ENCODE results near the gene DLG1. TPM values are rescaled to one million over a fixed set of nuclear protein-coding genes. Genes with fewer than 3 reads are reported as not detected.

DLG1 gene
- total and polyA plus RNA-seq, 12 donors: 20.7 to 97.4 (median 54.0) TPM

DNA sequence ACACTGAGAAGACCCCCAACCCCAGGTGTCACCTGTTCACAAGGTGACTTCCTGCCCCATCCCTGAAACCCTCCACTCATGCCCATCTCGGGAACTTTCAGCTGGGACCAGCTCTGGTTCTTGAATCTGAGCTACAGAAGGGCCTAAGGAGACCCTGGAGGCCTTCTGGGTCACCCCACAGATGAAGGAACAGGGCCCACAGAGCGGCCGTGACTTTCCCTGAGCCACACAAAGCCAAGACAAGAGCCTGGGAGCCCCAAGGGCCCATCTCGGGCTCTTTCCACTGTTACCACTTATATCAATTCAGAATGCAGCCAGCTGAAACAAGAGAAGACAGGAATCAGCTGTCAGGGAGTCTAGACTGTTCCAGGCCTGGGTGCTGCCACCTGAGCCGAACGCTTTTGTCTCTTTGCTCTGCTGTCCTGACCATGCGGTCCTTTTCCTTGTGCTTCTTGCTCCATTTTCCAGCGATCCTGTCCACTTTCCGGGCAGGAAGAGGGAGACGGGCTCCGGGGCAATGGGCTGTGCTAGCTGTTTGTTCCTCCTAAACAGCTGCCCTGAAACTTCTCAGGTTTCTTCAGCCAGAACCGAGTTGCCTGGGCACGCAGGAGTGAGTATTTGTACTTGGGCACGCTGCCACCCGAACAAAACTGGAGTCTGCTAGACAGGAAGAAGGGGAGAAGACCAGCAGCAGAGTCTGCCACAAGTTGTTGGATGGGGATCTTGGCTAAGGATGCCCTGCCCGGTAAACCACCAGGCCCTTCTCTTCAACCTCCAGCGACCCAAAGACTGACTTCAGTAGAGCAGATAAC is 301.8 kb downstream of the DLG1 start:
- Histone ChIP-seq H3K4me1 (no peaks in the 10 kb centered on the region), H3K36me3 (no peaks in the 10 kb centered on the region), H3K27ac (no peak overlapping the region), H3K9me3 (peaks cover 0 to 10% (median 0%) of the 10 kb centered on the region in 11 donors), H3K27me3 (no peaks in the 10 kb centered on the region), H3K4me3 (no peak overlapping the region)
- intact Hi-C loops (cut with DNase I): no loop called here
- ATAC-seq (no peak), DNase-seq (no peak)
- 81 to 82% methylated on average over 17 of the region's 17 CpGs for WGBS, 2 donors
- TF ChIP-seq, protein P1, sequence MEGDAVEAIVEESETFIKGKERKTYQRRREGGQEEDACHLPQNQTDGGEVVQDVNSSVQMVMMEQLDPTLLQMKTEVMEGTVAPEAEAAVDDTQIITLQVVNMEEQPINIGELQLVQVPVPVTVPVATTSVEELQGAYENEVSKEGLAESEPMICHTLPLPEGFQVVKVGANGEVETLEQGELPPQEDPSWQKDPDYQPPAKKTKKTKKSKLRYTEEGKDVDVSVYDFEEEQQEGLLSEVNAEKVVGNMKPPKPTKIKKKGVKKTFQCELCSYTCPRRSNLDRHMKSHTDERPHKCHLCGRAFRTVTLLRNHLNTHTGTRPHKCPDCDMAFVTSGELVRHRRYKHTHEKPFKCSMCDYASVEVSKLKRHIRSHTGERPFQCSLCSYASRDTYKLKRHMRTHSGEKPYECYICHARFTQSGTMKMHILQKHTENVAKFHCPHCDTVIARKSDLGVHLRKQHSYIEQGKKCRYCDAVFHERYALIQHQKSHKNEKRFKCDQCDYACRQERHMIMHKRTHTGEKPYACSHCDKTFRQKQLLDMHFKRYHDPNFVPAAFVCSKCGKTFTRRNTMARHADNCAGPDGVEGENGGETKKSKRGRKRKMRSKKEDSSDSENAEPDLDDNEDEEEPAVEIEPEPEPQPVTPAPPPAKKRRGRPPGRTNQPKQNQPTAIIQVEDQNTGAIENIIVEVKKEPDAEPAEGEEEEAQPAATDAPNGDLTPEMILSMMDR (IDR thresholded peaks at IDR 0.05): no peak

DNA sequence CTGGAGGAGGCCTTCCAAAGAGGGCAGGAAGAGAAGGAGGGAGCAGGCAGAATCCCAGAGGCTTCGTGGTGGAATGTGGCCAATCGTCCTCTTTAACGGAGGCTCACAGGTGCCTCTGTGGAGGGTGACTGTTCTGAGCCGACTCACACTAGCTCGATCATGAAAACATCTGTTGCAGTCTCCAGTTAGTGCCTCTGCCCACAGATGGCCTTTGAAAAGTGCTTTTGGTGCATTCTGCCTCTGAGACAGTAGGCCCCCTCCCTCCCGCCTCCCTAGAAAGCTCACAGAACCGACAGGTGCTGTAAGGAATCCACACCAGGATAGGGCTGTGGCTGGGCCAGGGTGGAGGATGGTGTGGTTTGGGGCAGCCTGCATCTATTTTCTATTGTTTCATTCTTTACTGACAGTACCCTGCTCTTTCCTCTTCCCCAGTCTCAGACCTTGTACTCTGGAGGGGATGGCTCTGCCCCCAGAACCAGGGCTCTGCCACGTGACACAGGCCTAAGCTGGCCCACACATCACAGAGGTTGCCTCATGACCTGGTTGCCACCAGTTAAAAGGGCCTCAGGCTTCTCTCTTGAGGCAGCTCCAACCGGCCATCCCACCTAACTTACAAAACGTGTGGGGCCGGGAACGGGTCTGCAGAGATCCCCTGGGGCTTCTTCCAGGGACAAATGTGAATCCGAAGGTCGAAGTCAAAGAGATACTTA is 302.6 kb downstream of the DLG1 start:
- DNase-seq: no peak
- no peaks in the 10 kb centered on the region for H3K36me3 ChIP-seq
- 77 to 83% methylated on average over 14 of the region's 14 CpGs for WGBS, 2 donors
- H3K4me3 ChIP-seq: no peak overlapping the region
- peaks cover 0 to 10% (median 0%) of the 10 kb centered on the region in 11 donors for H3K9me3 ChIP-seq
- intact Hi-C loops (cut with DNase I): no loop called here
- TF ChIP-seq, protein P1 (IDR thresholded peaks at IDR 0.05): no peak
- H3K27me3 ChIP-seq: no peaks in the 10 kb centered on the region
- no peak for ATAC-seq
- H3K27ac ChIP-seq: no peak overlapping the region
- no peaks in the 10 kb centered on the region for H3K4me1 ChIP-seq

GRCh38 chr3:196995027-196995426 is 303.4 kb downstream of the DLG1 start:
- no peaks in the 10 kb centered on the region for H3K36me3 ChIP-seq
- intact Hi-C loops (cut with DNase I): no loop called here
- DNase-seq: no peak
- H3K4me1 ChIP-seq: no peaks in the 10 kb centered on the region
- 95 to 96% methylated on average over 19 of the region's 19 CpGs for WGBS, 2 donors
- H3K4me3 ChIP-seq: no peak overlapping the region
- no peak for ATAC-seq
- H3K27ac ChIP-seq: no peak overlapping the region
- TF ChIP-seq, protein P1 (IDR thresholded peaks at IDR 0.05): no peak
- H3K9me3 ChIP-seq: peaks cover 0 to 10% (median 0%) of the 10 kb centered on the region in 11 donors
- H3K27me3 ChIP-seq: no peaks in the 10 kb centered on the region

- Histone ChIP-seq H3K4me3 (no peak overlapping the region), H3K27ac (no peak overlapping the region), H3K27me3 (no peaks in the 10 kb centered on the region), H3K9me3 (peaks cover 0 to 7% (median 0%) of the 10 kb centered on the region in 11 donors), H3K36me3 (no peaks in the 10 kb centered on the region), H3K4me1 (peaks cover 0 to 6% (median 0%) of the 10 kb centered on the region in 9 donors)
- TF ChIP-seq, protein P1 (IDR thresholded peaks at IDR 0.05): no peak
- DNase-seq (no peak), ATAC-seq (no peak)
- intact Hi-C loops (cut with DNase I): no loop called here
- WGBS, 2 donors: 61 to 62% methylated on average over 16 of the region's 16 CpGs
Measured at GRCh38 chr3:196994056-196994455, 304.4 kb downstream of the DLG1 start.

Small RNA genes within 50 kb of the gene (microRNA-seq; reads per million reads assigned to microRNA genes)
- gene MIR4797: 0 reads per million in 2 donors

Data from heart right ventricle (tissue), 16 donors.